GM21381 (cell line): Measurements from ENCODE around the gene MS4A5.
A peak's percentile ranks its signal among the peaks of the same experiment; 100 is the strongest.

Experiments used
- ATAC-seq: cut with Tn5 transposase; IDR thresholded peaks from one replicate; pipeline ENCODE4 v1.9.1; 2021; ENCODE audit warnings: mild to moderate bottlenecking, moderate library complexity; ENCODE audit not compliant: unreplicated experiment

The MS4A5 gene

GRCh38 chr11:60477035-60477445 lies 47.7 kb downstream of the MS4A5 start:
- peak; percentile 47 for ATAC-seq

DNA sequence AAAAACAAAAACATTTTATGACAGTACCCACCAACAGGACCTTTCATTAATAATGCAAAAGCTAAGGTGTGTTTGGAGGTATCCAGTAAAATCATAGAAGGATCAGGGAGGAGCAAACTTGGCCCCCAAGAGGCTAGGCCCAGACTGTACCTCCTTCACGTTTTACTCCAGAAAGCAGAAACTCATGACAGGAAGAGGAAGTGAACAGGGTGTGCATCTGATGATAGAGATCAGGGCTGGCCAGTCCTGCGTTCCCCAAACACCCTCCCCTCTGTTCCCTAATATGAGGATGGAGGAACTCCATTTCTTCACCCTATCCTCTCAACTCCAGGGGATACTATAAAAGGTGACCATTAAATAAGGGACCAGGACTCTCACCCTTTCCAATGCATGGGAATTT lies 53.0 kb downstream of the MS4A5 start:
- ATAC-seq: no peak

- ATAC-seq: peak; percentile 95
Observed at GRCh38 chr11:60485987-60486386, 56.6 kb downstream of the MS4A5 start.

DNA sequence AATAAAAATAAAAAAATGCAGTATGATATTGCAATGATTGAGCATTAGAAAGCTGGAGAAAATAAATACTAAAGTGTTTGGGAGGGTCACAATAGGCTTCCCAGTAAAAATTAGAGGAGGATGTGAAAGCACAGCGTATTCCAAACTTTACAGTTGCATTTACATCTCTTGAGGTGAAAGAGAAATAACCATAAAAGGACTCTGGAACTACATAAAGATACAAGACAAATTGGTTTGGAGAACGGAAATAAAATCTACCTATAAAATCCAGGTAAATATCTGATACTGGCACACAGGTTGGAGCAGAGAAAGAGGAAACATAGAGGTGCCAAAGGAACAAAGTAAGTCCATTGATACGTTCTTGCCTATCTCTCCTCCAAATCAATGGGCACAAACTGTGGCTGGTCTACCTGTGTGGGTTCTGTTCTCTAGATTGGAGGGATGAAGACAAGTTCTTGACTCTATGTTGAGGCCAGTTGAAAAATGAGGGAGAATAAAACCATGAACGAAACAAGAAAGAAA lies 63.2 kb downstream of the MS4A5 start, which contains the start of gene MS4A12:
Gene MS4A12, plus strand, starts transcription at position 291 of the 522 bp plus-strand sequence. CDS start 4,541 bp downstream, outside the sequence.
- no peak for ATAC-seq

GRCh38 chr11:60493454-60493853 lies 64.1 kb downstream of the MS4A5 start:
- no peak for ATAC-seq
